K562 (cell line): ENCODE results near the gene NAT8L. TPM values are rescaled to one million over a fixed set of nuclear protein-coding genes. Genes with fewer than 3 reads are reported as not detected.
A peak's percentile ranks its signal among the peaks of the same experiment; 100 is the strongest.

ENCODE experiments used
- ATAC-seq: fragments of 200-7000 bp; cut with Tn5 transposase; 3 replicates; pipeline ENCODE4 v1.9.1; 2020; ENCODE audit warnings: moderate library complexity
- BruUV-seq: library from RNA; stranded (reverse); fragments of 400-500 nt; replicated peaks from 2 replicates; lab custom pipeline; 2021; lab: Mats Ljungman, UMichigan
- CTCF ChIA-PET: fragments of 300-600 bp; formaldehyde crosslinking; extraction: SDS; loops from one replicate; lab custom pipeline; 2021; ENCODE audit warnings: low intra/inter-chr PET ratio; lab: Yijun Ruan, JAX
- POLR2A ChIA-PET: fragments of 300-600, 350-650 bp; sonication (Branson Sonifier 250); formaldehyde crosslinking; extraction: SDS; loops from one replicate; lab custom pipeline; 2021; ENCODE audit warnings: antibody characterized with exemption, inconsistent platforms; lab: Yijun Ruan, JAX
- DNase-seq, 4 experiments: peaks; one replicate each; pipeline versions ENCODE4 v3.0.0 to v3.0.0-alpha.2; 2011 to 2018; ENCODE audit warnings: low spot score in 3 of 4, mixed read lengths in 3 of 4; ENCODE audit errors: extremely low read depth in 1 of 4
- FAIRE-seq: peaks from 2 replicates; lab custom pipeline; 2011; peaks lifted over from hg19 to GRCh38; lab: Jason Lieb, UNC
- H2AFZ ChIP-seq: 2 replicates; pipeline ENCODE4 v1.6.0; 2011; ENCODE audit warnings: low read depth, low read length, control low read depth, inconsistent platforms
- H3K27ac ChIP-seq: fragments of 200-600 bp; 3 replicates; pipeline ENCODE4 v1.8.0; 2011; ENCODE audit warnings: low read depth, mild to moderate bottlenecking, control low read depth, inconsistent platforms, low read length, moderate library complexity, mixed read lengths; ENCODE audit errors: extremely low read depth
- H3K27me3 ChIP-seq, 2 experiments: fragments of 300-600 bp in 1 of 2; 2 replicates in 1 of 2; 3 replicates in 1 of 2; pipeline versions ENCODE4 v1.6.0 to v1.8.0; 2011; ENCODE audit warnings: inconsistent platforms in 2 of 2, low read length in 2 of 2, mild to moderate bottlenecking in 1 of 2, mixed read lengths in 1 of 2, moderate library complexity in 1 of 2; ENCODE audit not compliant: control insufficient read depth in 2 of 2, insufficient read depth in 2 of 2
- H3K36me3 ChIP-seq: fragments of 300-600 bp; 3 replicates; pipeline ENCODE4 v1.8.0; 2011; ENCODE audit warnings: mild to moderate bottlenecking, low read length, inconsistent platforms; ENCODE audit not compliant: control insufficient read depth, insufficient read depth
- H3K4me1 ChIP-seq, 2 experiments: fragments of 200-600 bp in 1 of 2; replicated peaks in 1 of 2; 2 replicates in 1 of 2; 3 replicates in 1 of 2; pipeline versions ENCODE4 v1.5.1 to v1.8.0; 2011; ENCODE audit warnings: inconsistent platforms in 2 of 2, low read length in 2 of 2, mild to moderate bottlenecking in 1 of 2, mixed read lengths in 1 of 2, moderate library complexity in 1 of 2; ENCODE audit not compliant: control insufficient read depth in 2 of 2, insufficient read depth in 2 of 2
- H3K4me2 ChIP-seq: 2 replicates; pipeline ENCODE4 v1.6.1; 2011; ENCODE audit warnings: low read length, control low read depth, inconsistent platforms, mixed read lengths; ENCODE audit not compliant: insufficient read depth
- H3K4me3 ChIP-seq: fragments of 200-600 bp; sonication (generic), shearing (Covaris generic); 2 replicates; pipeline ENCODE4 v1.5.1; 2016; ENCODE audit warnings: control low read depth, inconsistent platforms
- H3K79me2 ChIP-seq: fragments of 200-600 bp; 3 replicates; pipeline ENCODE4 v1.8.0; 2011; ENCODE audit warnings: low read length, inconsistent platforms; ENCODE audit not compliant: control insufficient read depth, insufficient read depth
- H3K9ac ChIP-seq, 2 experiments: 2 replicates each; pipeline versions ENCODE4 v1.6.0 to v1.6.1; 2011; ENCODE audit warnings: low read depth in 2 of 2, low read length in 2 of 2, control low read depth in 1 of 2, inconsistent platforms in 1 of 2, mild to moderate bottlenecking in 1 of 2, mixed read lengths in 1 of 2; ENCODE audit not compliant: insufficient read depth in 1 of 2
- H3K9me1 ChIP-seq: one replicate; pipeline ENCODE4 v1.6.0; 2011; ENCODE audit warnings: inconsistent platforms, mild to moderate bottlenecking, low read length, moderate library complexity; ENCODE audit not compliant: control insufficient read depth, insufficient read depth
- H3K9me3 ChIP-seq: replicated peaks from 2 replicates; pipeline ENCODE4 v1.5.1; 2011; ENCODE audit warnings: low read depth, low read length, inconsistent platforms; ENCODE audit not compliant: control insufficient read depth, insufficient read depth
- H4K20me1 ChIP-seq: replicated peaks from 2 replicates; pipeline ENCODE4 v1.6.1; 2011; ENCODE audit warnings: low read length, inconsistent platforms, mixed read lengths; ENCODE audit not compliant: control insufficient read depth, insufficient read depth
- JUN ChIP-seq, 2 experiments: sonication (generic) in 1 of 2; formaldehyde crosslinking in 1 of 2; IDR thresholded peaks; 2 replicates each; pipeline versions ENCODE4 v1.6.1 to v1.8.0; 2012 to 2022; ENCODE audit warnings: borderline replicate concordance in 2 of 2, mild to moderate bottlenecking in 2 of 2, improper control_type of control experiment in 1 of 2, low read depth in 1 of 2, low read length in 1 of 2, missing genetic modification reagents in 1 of 2
- KHSRP ChIP-seq: fragments of 450-650 bp; IDR thresholded peaks from 2 replicates; pipeline ENCODE4 v1.6.1; 2017
- SMARCA4 ChIP-seq: fragments of 450-650 bp; IDR thresholded peaks from 2 replicates; pipeline ENCODE4 v1.6.1; 2016
- SNRNP70 ChIP-seq: fragments of 200-400 bp; formaldehyde crosslinking; optimal IDR thresholded peaks from 2 replicates; pipeline ENCODE3; 2017; ENCODE audit warnings: low read depth, low read length
- SP1 ChIP-seq: sonication (generic); formaldehyde crosslinking; IDR thresholded peaks from 2 replicates; pipeline ENCODE4 v1.8.1; 2022; ENCODE audit warnings: mild to moderate bottlenecking, missing genetic modification reagents
- ZNF354B ChIP-seq: fragments of 250-450 bp; sonication (Bioruptor Pico); IDR thresholded peaks from 2 replicates; pipeline ENCODE4 v1.4.0; 2020
- WGBS: fragments of 100-300 bp; shearing (Covaris generic); methylation state at CpG from one replicate; pipeline ENCODE4 v1.1.6; 2016; ENCODE audit warnings: low coverage, mixed read lengths; ENCODE audit not compliant: insufficient coverage; ENCODE audit errors: missing lambda C conversion rate; 5-methylcytosine and 5-hydroxymethylcytosine counted together
- in situ Hi-C: fragments of 300-500 bp; cut with MboI; formaldehyde crosslinking; loops from 4 replicates; pipeline ENCODE4 v1.15.0; 2018; ENCODE audit warnings: inconsistent platforms, mixed read lengths
- intact Hi-C: fragments of 100-400 bp; cut with micrococcal nuclease; formaldehyde crosslinking; loops from 2 replicates; pipeline ENCODE4 v1.14.2; 2022
- polyA plus RNA-seq, 8 experiments: library from polyadenylated mRNA; depleted of rRNA in 4 of 8; stranded (reverse) in 5 of 8; unstranded in 3 of 8; fragments of >200 nt; fragmentation: Nextera tagmentation in 2 of 8; fragmentation: Illumina TruSeq in 1 of 8; extraction: Ambion mirVana in 2 of 8; extraction: Trizol in 1 of 8; gene quantifications; 2 replicates each; pipeline versions ENCODE4 v1.2.1 to v1.2.3, GENCODE V29; 2011 to 2014; ENCODE audit warnings: inconsistent platforms in 1 of 8, missing spikeins in 1 of 8
- total RNA-seq, 7 experiments: library from RNA; depleted of rRNA in 6 of 7; stranded (reverse); fragments of >200 nt in 6 of 7; fragmentation: Illumina TruSeq in 2 of 7; extraction: Trizol in 2 of 7; gene quantifications; 2 replicates each; pipeline versions ENCODE4 v1.2.1 to v1.2.3, GENCODE V29; 2011 to 2021; ENCODE audit warnings: low replicate concordance in 1 of 7
- TF ChIP-seq, protein P1 (sequence below): fragments of 450-650 bp; formaldehyde crosslinking; IDR thresholded peaks from 2 replicates; pipeline ENCODE4 v1.4.0; 2022; ENCODE audit warnings: missing genetic modification characterization
- TF ChIP-seq, protein P2 (sequence below): IDR thresholded peaks from 3 replicates; pipeline ENCODE4 v1.6.1; 2011; ENCODE audit warnings: borderline replicate concordance, mild to moderate bottlenecking; ENCODE audit not compliant: insufficient read length, insufficient read depth
- TF ChIP-seq, protein P3 (sequence below): IDR thresholded peaks from 2 replicates; pipeline ENCODE4 v1.6.1; 2011; ENCODE audit warnings: borderline replicate concordance, low read depth, mild to moderate bottlenecking, moderate library complexity, low read length; ENCODE audit not compliant: insufficient read depth, poor library complexity, severe bottlenecking
- TF ChIP-seq, protein P4 (sequence below): fragments of 250-450 bp; sonication (Bioruptor Pico); IDR thresholded peaks from 2 replicates; pipeline ENCODE4 v1.4.0; 2020; ENCODE audit warnings: mild to moderate bottlenecking, moderate library complexity

NAT8L gene
- total and polyA plus RNA-seq, 9 of the 15 experiments (the other 6 are each of a cell fraction or from before 2014, with no cell fraction given) = 0.06 to 11.0 (median 1.5) TPM

DNA sequence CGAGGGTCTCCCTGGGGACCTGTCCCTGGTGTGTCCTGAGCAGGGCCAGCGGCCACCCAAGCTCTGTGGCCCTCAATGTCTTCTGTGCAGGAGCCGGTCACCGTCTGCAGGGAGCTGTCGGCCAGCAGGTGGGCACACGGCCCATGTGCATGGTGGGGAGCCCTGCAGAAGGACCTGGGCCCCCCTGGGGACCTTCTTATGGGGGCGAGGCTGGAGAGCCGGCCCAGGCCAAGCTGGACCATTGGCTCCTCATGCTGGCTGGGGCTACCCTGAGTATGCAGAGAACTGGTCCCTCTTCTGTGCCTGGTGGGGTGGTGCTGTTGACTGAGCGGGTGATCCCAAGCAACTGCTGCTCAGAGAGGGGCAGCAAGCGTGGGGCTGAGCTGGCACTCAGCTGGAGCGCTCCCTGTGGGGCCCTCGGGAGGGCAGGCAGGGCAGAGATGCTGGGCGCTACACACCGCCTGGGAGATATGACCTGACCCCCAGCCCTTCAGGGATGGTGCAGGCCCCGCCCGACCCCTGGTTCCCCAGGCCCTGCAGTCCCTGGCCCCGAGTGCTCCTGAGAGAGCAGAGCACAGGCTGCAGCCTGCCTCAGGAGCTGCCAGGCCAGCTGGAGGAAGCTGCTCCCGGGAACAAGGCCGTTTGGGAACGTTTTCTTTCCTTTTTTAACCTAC, 14.8 kb downstream of the NAT8L start:
- H2AFZ ChIP-seq = no peak overlapping the region
- H3K9me3 ChIP-seq = no peaks in the 10 kb centered on the region
- H3K27me3 ChIP-seq = peaks cover 0 to 16% of the 10 kb centered on the region in 2 experiments; a peak in 2 of 5 replicates
- no peaks in the 10 kb centered on the region for H4K20me1 ChIP-seq
- peaks cover 3 to 66% of the 10 kb centered on the region in 2 experiments; a peak in 3 of 5 replicates for H3K4me1 ChIP-seq
- ATAC-seq (0 out of 3 replicates have a peak, but pooled peaks have one; percentile 6), DNase-seq (no peak), FAIRE-seq (no peak)
- H3K9ac ChIP-seq = peak overlapping the region in 1 of 2 experiments; percentile 11; a peak in 1 of 4 replicates
- in situ Hi-C loops (no loop called here), intact Hi-C loops (no loop called here)
- CTCF ChIA-PET = no interaction called here
- H3K79me2 ChIP-seq = no peaks in the 10 kb centered on the region
- no peak overlapping the region for H3K4me3 ChIP-seq
- no peaks in the 10 kb centered on the region for H3K9me1 ChIP-seq
- WGBS = 25% methylated on average over 18 of the region's 20 CpGs
- H3K4me2 ChIP-seq = no peak overlapping the region
- H3K27ac ChIP-seq = no peak overlapping the region
- BruUV-seq = no TSS peak
- POLR2A ChIA-PET = interaction anchor here (0.6 to 1.6 kb wide), 4 partner anchors 10 to 1268 kb away, joined by 3 to 5 read pairs (median 3); no protein-coding TSS in a partner anchor
- H3K36me3 ChIP-seq = no peaks in the 10 kb centered on the region
- no peak for TF ChIP-seq KHSRP
- TF ChIP-seq, protein P1, sequence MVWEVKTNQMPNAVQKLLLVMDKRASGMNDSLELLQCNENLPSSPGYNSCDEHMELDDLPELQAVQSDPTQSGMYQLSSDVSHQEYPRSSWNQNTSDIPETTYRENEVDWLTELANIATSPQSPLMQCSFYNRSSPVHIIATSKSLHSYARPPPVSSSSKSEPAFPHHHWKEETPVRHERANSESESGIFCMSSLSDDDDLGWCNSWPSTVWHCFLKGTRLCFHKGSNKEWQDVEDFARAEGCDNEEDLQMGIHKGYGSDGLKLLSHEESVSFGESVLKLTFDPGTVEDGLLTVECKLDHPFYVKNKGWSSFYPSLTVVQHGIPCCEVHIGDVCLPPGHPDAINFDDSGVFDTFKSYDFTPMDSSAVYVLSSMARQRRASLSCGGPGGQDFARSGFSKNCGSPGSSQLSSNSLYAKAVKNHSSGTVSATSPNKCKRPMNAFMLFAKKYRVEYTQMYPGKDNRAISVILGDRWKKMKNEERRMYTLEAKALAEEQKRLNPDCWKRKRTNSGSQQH = no peak
- TF ChIP-seq, protein P2, sequence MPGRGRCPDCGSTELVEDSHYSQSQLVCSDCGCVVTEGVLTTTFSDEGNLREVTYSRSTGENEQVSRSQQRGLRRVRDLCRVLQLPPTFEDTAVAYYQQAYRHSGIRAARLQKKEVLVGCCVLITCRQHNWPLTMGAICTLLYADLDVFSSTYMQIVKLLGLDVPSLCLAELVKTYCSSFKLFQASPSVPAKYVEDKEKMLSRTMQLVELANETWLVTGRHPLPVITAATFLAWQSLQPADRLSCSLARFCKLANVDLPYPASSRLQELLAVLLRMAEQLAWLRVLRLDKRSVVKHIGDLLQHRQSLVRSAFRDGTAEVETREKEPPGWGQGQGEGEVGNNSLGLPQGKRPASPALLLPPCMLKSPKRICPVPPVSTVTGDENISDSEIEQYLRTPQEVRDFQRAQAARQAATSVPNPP = no peak
- no peak for TF ChIP-seq SMARCA4
- TF ChIP-seq SP1 = no peak
- no peak for TF ChIP-seq SNRNP70
- no peak for TF ChIP-seq ZNF354B (CRISPR knock-in tag)
- TF ChIP-seq JUN (IDR thresholded peaks at IDR 0.05; ENCODE audit: borderline replicate concordance, low read depth, low read length) = no peak
- TF ChIP-seq JUN (CRISPR knock-in tag; IDR thresholded peaks at IDR 0.05; ENCODE audit: borderline replicate concordance) = no peak
- TF ChIP-seq, protein P3, sequence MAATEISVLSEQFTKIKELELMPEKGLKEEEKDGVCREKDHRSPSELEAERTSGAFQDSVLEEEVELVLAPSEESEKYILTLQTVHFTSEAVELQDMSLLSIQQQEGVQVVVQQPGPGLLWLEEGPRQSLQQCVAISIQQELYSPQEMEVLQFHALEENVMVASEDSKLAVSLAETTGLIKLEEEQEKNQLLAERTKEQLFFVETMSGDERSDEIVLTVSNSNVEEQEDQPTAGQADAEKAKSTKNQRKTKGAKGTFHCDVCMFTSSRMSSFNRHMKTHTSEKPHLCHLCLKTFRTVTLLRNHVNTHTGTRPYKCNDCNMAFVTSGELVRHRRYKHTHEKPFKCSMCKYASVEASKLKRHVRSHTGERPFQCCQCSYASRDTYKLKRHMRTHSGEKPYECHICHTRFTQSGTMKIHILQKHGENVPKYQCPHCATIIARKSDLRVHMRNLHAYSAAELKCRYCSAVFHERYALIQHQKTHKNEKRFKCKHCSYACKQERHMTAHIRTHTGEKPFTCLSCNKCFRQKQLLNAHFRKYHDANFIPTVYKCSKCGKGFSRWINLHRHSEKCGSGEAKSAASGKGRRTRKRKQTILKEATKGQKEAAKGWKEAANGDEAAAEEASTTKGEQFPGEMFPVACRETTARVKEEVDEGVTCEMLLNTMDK = no peak
- TF ChIP-seq, protein P4, sequence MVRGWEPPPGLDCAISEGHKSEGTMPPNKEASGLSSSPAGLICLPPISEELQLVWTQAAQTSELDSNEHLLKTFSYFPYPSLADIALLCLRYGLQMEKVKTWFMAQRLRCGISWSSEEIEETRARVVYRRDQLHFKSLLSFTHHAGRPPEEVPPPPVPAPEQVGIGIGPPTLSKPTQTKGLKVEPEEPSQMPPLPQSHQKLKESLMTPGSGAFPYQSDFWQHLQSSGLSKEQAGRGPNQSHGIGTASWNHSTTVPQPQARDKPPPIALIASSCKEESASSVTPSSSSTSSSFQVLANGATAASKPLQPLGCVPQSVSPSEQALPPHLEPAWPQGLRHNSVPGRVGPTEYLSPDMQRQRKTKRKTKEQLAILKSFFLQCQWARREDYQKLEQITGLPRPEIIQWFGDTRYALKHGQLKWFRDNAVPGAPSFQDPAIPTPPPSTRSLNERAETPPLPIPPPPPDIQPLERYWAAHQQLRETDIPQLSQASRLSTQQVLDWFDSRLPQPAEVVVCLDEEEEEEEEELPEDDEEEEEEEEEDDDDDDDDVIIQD (CRISPR knock-in tag) = no peak
